ENCODE data around the gene PHYHIPL. TPM values are rescaled to one million over a fixed set of nuclear protein-coding genes. Genes with fewer than 3 reads are reported as not detected.

PHYHIPL gene
- total and polyA plus RNA-seq, 2 donors (not counting 3 experiments of a cell fraction or from before 2014, with no cell fraction given) = not detected

DNA sequence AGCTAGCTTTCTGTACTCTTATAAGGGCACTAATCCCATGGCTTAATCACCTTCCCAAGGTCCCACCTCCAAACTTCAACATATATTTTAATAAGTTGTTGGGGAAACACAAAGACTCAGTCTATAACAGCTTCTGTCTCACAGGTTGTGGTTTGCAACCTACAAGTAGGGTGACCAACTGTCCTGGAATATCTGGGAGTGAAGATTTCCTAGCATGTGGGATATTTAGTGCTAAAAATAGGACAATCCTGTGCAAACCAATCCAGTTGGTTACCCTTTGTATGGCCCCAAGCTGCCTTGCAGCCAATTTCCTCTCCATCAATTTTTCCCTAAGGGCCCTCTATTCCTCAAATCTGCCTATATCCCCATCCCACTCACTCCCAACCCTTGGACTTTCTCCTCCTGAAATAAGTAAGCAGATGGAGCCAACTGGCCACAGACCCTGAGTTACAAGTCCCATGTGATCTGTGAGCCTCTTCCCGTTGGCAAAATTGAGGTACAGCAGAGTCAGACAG is 103.6 kb downstream of the PHYHIPL start:
- no TSS peak for BruUV-seq (replicated peaks)
- intact Hi-C loops (cut with micrococcal nuclease) = no loop called here
- Histone ChIP-seq H2AFZ (ENCODE audit: low read depth, low read length) (no peak overlapping the region), H3K27ac (ENCODE audit: insufficient read depth, low read depth, low read length) (no peak overlapping the region), H3K36me3 (ENCODE audit: control insufficient read depth in 2 of 2, extremely low read depth in 1 of 2, insufficient read depth in 2 of 2, low read length in 2 of 2) (no peaks in the 10 kb centered on the region), H3K79me2 (ENCODE audit: control insufficient read depth, insufficient read depth, low read length) (no peaks in the 10 kb centered on the region), H3K9me3 (replicated peaks; ENCODE audit: control insufficient read depth, insufficient read depth, low read length) (no peaks in the 10 kb centered on the region), H3K4me2 (ENCODE audit: insufficient read depth, low read length) (no peak overlapping the region), H3K4me3 (replicated peaks in 1 of 3; ENCODE audit: insufficient read depth in 1 of 3, low read depth in 1 of 3, low read length in 3 of 3) (no peak overlapping the region), H3K4me1 (ENCODE audit: control insufficient read depth, extremely low read depth, insufficient read depth, low read length) (no peaks in the 10 kb centered on the region), H3K27me3 (ENCODE audit: control insufficient read depth in 2 of 2, insufficient read depth in 2 of 2, low read length in 2 of 2) (no peaks in the 10 kb centered on the region), H3K9me1 (replicated peaks; ENCODE audit: control insufficient read depth, extremely low read depth, insufficient read depth, low read length) (no peaks in the 10 kb centered on the region), H3K9ac (replicated peaks; ENCODE audit: extremely low read depth, insufficient read depth, low read length) (no peak overlapping the region), H4K20me1 (replicated peaks; ENCODE audit: control insufficient read depth, extremely low read depth, insufficient read depth, low read length) (no peaks in the 10 kb centered on the region)
- CTCF ChIA-PET = no interaction called here
- DNase-seq (ENCODE audit: low read depth, low spot score) = no peak
- FAIRE-seq = no peak
- POLR2A ChIA-PET = no interaction called here
- dilution Hi-C loops (cut with MboI; ENCODE audit: extremely low pct_ligation_motif_present, low sequenced_read_pairs) = no loop called here
- TF ChIP-seq POLR2AphosphoS5 (IDR thresholded peaks at IDR 0.05; ENCODE audit: insufficient read depth, low read depth, low read length) = no peak
- TF ChIP-seq FOS (IDR thresholded peaks at IDR 0.05; ENCODE audit: borderline replicate concordance, insufficient read depth, low read length) = no peak
- TF ChIP-seq GATA2 (IDR thresholded peaks at IDR 0.05; ENCODE audit: insufficient read depth, insufficient read length, low read depth, low read length) = no peak

DNA sequence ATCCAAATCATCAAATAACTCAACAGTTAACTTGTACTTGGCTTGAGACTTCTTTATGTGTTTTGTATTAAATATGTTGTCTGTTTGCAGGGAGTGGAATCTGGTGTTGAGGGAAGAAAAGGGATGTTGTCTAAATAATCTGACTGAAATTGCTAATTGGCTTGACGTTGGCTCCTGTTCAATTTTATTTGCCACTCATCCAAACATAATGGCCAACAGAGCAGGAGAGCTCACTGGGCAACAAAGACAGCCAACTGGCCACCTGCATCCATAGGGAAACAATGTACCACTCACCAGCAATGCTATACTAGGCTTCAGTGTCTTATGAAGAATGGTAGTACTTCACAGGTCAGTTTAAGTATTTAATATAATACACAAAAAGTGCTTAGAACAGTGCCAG is 105.4 kb downstream of the PHYHIPL start:
- intact Hi-C loops (cut with micrococcal nuclease) (no loop called here), dilution Hi-C loops (cut with MboI; ENCODE audit: extremely low pct_ligation_motif_present, low sequenced_read_pairs) (no loop called here)
- no peaks in the 10 kb centered on the region for H3K27me3 ChIP-seq (ENCODE audit: control insufficient read depth in 2 of 2, insufficient read depth in 2 of 2, low read length in 2 of 2)
- H3K79me2 ChIP-seq (ENCODE audit: control insufficient read depth, insufficient read depth, low read length) = no peaks in the 10 kb centered on the region
- H3K9me3 ChIP-seq (replicated peaks; ENCODE audit: control insufficient read depth, insufficient read depth, low read length) = no peaks in the 10 kb centered on the region
- ChIA-PET CTCF (no interaction called here), POLR2A (no interaction called here)
- BruUV-seq (replicated peaks) = no TSS peak
- no peak overlapping the region for H3K4me3 ChIP-seq (replicated peaks in 1 of 3; ENCODE audit: insufficient read depth in 1 of 3, low read depth in 1 of 3, low read length in 3 of 3)
- H3K9me1 ChIP-seq (replicated peaks; ENCODE audit: control insufficient read depth, extremely low read depth, insufficient read depth, low read length) = no peaks in the 10 kb centered on the region
- TF ChIP-seq JUN (IDR thresholded peaks at IDR 0.05; ENCODE audit: borderline replicate concordance, insufficient read depth, insufficient read length, low read depth) (no peak), POLR2A (IDR thresholded peaks at IDR 0.05; ENCODE audit: low read depth, low read length) (no peak), GATA2 (IDR thresholded peaks at IDR 0.05; ENCODE audit: insufficient read depth, insufficient read length, low read depth, low read length) (no peak), EZH2 (IDR thresholded peaks at IDR 0.05; ENCODE audit: borderline replicate concordance, low read depth, low read length, severe bottlenecking) (no peak), MYC (IDR thresholded peaks at IDR 0.05; ENCODE audit: low read depth, low read length) (no peak), POLR2AphosphoS5 (IDR thresholded peaks at IDR 0.05; ENCODE audit: insufficient read depth, low read depth, low read length) (no peak), CTCF (IDR thresholded peaks at IDR 0.05; ENCODE audit: extremely low read depth in 1 of 2, insufficient read depth in 1 of 2, low read depth in 1 of 2, low read length in 2 of 2) (no peak), FOS (IDR thresholded peaks at IDR 0.05; ENCODE audit: borderline replicate concordance, insufficient read depth, low read length) (no peak)
- TF ChIP-seq, protein P1, sequence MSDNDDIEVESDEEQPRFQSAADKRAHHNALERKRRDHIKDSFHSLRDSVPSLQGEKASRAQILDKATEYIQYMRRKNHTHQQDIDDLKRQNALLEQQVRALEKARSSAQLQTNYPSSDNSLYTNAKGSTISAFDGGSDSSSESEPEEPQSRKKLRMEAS (IDR thresholded peaks at IDR 0.05; ENCODE audit: insufficient read depth, insufficient read length) = no peak
- no peak overlapping the region for H3K9ac ChIP-seq (replicated peaks; ENCODE audit: extremely low read depth, insufficient read depth, low read length)
- no peak overlapping the region for H2AFZ ChIP-seq (ENCODE audit: low read depth, low read length)
- DNase-seq (ENCODE audit: low read depth, low spot score) (no peak), FAIRE-seq (no peak)
- H3K36me3 ChIP-seq (ENCODE audit: control insufficient read depth in 2 of 2, extremely low read depth in 1 of 2, insufficient read depth in 2 of 2, low read length in 2 of 2) = no peaks in the 10 kb centered on the region
- H3K4me2 ChIP-seq (ENCODE audit: insufficient read depth, low read length) = no peak overlapping the region
- no peaks in the 10 kb centered on the region for H3K4me1 ChIP-seq (ENCODE audit: control insufficient read depth, extremely low read depth, insufficient read depth, low read length)
- H3K27ac ChIP-seq (ENCODE audit: insufficient read depth, low read depth, low read length) = no peak overlapping the region
- no peaks in the 10 kb centered on the region for H4K20me1 ChIP-seq (replicated peaks; ENCODE audit: control insufficient read depth, extremely low read depth, insufficient read depth, low read length)

Measured in endothelial cell of umbilical vein (primary cell).